Endothelial cell of umbilical vein (primary cell): ENCODE results near the gene DLL3. TPM values are rescaled to one million over a fixed set of nuclear protein-coding genes. Genes with fewer than 3 reads are reported as not detected.

Experiments used
- BruUV-seq: library from RNA; stranded (reverse); fragments of 400-500 nt; replicated peaks from 2 replicates; lab custom pipeline; 2021; lab: Mats Ljungman, UMichigan
- CTCF ChIA-PET: fragments of 300-600, 350-600 bp; sonication (Branson Sonifier 250); formaldehyde crosslinking; loops from one replicate; lab custom pipeline; 2021; ENCODE audit warnings: antibody characterized with exemption, inconsistent platforms; lab: Charles Lee
- POLR2A ChIA-PET: fragments of 300-600, 350-600 bp; sonication (Branson Sonifier 250); formaldehyde crosslinking; loops from one replicate; lab custom pipeline; 2021; ENCODE audit warnings: antibody characterized with exemption, inconsistent platforms; lab: Charles Lee
- DNase-seq: peaks from one replicate; pipeline ENCODE4 v3.0.0-alpha.2; 2011; ENCODE audit warnings: low read depth, low spot score
- FAIRE-seq: peaks from 2 replicates; lab custom pipeline; 2011; peaks lifted over from hg19 to GRCh38; lab: Jason Lieb, UNC
- H2AFZ ChIP-seq: 2 replicates; pipeline ENCODE4 v1.6.0; 2012; ENCODE audit warnings: low read depth, low read length, control low read depth, inconsistent platforms
- H3K27ac ChIP-seq: 2 replicates; pipeline ENCODE4 v1.5.1; 2011; ENCODE audit warnings: low read depth, mild to moderate bottlenecking, control low read depth, low read length, moderate library complexity; ENCODE audit not compliant: insufficient read depth
- H3K27me3 ChIP-seq, 2 experiments: 2 replicates each; pipeline versions ENCODE4 v1.6.0 to v1.6.1; 2011; ENCODE audit warnings: low read length in 2 of 2, mixed read lengths in 1 of 2; ENCODE audit not compliant: control insufficient read depth in 2 of 2, insufficient read depth in 2 of 2
- H3K36me3 ChIP-seq, 2 experiments: 2 replicates in 1 of 2; 3 replicates in 1 of 2; pipeline ENCODE4 v1.5.1; 2011; ENCODE audit warnings: low read length in 2 of 2, mild to moderate bottlenecking in 1 of 2, moderate library complexity in 1 of 2; ENCODE audit not compliant: control insufficient read depth in 2 of 2, insufficient read depth in 2 of 2; ENCODE audit errors: extremely low read depth in 1 of 2
- H3K4me1 ChIP-seq: 3 replicates; pipeline ENCODE4 v1.5.1; 2011; ENCODE audit warnings: mild to moderate bottlenecking, low read length; ENCODE audit not compliant: control insufficient read depth, insufficient read depth; ENCODE audit errors: extremely low read depth
- H3K4me2 ChIP-seq: 2 replicates; pipeline ENCODE4 v1.6.1; 2011; ENCODE audit warnings: low read length, control low read depth, mixed read lengths; ENCODE audit not compliant: insufficient read depth
- H3K4me3 ChIP-seq, 3 experiments: fragments of 200-600 bp in 1 of 3; sonication (generic), shearing (Covaris generic) in 1 of 3; replicated peaks in 1 of 3; 2 replicates each; pipeline ENCODE4 v1.5.1; 2011 to 2016; ENCODE audit warnings: control low read depth in 3 of 3, low read length in 3 of 3, mild to moderate bottlenecking in 2 of 3, inconsistent platforms in 1 of 3, low read depth in 1 of 3, moderate library complexity in 1 of 3; ENCODE audit not compliant: insufficient read depth in 1 of 3
- H3K79me2 ChIP-seq: 2 replicates; pipeline ENCODE4 v1.6.0; 2012; ENCODE audit warnings: low read length, inconsistent platforms; ENCODE audit not compliant: control insufficient read depth, insufficient read depth
- H3K9ac ChIP-seq: replicated peaks from 2 replicates; pipeline ENCODE3; 2011; ENCODE audit warnings: low read length, control low read depth; ENCODE audit not compliant: insufficient read depth; ENCODE audit errors: extremely low read depth
- H3K9me1 ChIP-seq: replicated peaks from 3 replicates; pipeline ENCODE4 v1.6.0; 2011; ENCODE audit warnings: mild to moderate bottlenecking, low read length; ENCODE audit not compliant: control insufficient read depth, insufficient read depth; ENCODE audit errors: extremely low read depth
- H3K9me3 ChIP-seq: replicated peaks from 2 replicates; pipeline ENCODE4 v1.5.1; 2012; ENCODE audit warnings: low read length, inconsistent platforms; ENCODE audit not compliant: control insufficient read depth, insufficient read depth
- H4K20me1 ChIP-seq: replicated peaks from 2 replicates; pipeline ENCODE3; 2011; ENCODE audit warnings: mild to moderate bottlenecking, low read length; ENCODE audit not compliant: control insufficient read depth, insufficient read depth; ENCODE audit errors: extremely low read depth
- EZH2 ChIP-seq: IDR thresholded peaks from 2 replicates; pipeline ENCODE4 v1.6.1; 2012; ENCODE audit warnings: borderline replicate concordance, low read depth, mild to moderate bottlenecking, moderate library complexity, low read length, inconsistent platforms; ENCODE audit not compliant: severe bottlenecking
- FOS ChIP-seq: IDR thresholded peaks from 2 replicates; pipeline ENCODE4 v1.6.1; 2011; ENCODE audit warnings: mild to moderate bottlenecking, low read length, moderate library complexity, borderline replicate concordance; ENCODE audit not compliant: insufficient read depth
- GATA2 ChIP-seq: IDR thresholded peaks from 2 replicates; pipeline ENCODE4 v1.7.0; 2011; ENCODE audit warnings: low read depth, mild to moderate bottlenecking, moderate library complexity, mixed read lengths, low read length; ENCODE audit not compliant: insufficient read length, insufficient read depth
- JUN ChIP-seq: IDR thresholded peaks from 2 replicates; pipeline ENCODE4 v1.6.1; 2011; ENCODE audit warnings: borderline replicate concordance, low read depth; ENCODE audit not compliant: insufficient read length, insufficient read depth
- MYC ChIP-seq: IDR thresholded peaks from one replicate; pipeline ENCODE4 v1.6.1; 2011; ENCODE audit warnings: mild to moderate bottlenecking, low read depth, low read length
- POLR2A ChIP-seq: IDR thresholded peaks from 2 replicates; pipeline ENCODE4 v1.6.1; 2012; ENCODE audit warnings: low read depth, mild to moderate bottlenecking, control low read depth, low read length
- POLR2AphosphoS5 ChIP-seq: IDR thresholded peaks from 2 replicates; pipeline ENCODE4 v1.6.1; 2012; ENCODE audit warnings: low read depth, mild to moderate bottlenecking, control low read depth, low read length, moderate library complexity; ENCODE audit not compliant: insufficient read depth
- dilution Hi-C: fragments of 300-500 bp; cut with MboI; formaldehyde crosslinking; loops from one replicate; pipeline ENCODE4 v1.15.0; 2019; ENCODE audit warnings: low sequenced_read_pairs; ENCODE audit not compliant: extremely low pct_ligation_motif_present
- intact Hi-C: fragments of 100-400 bp; cut with micrococcal nuclease; formaldehyde crosslinking; loops from one replicate; pipeline ENCODE4 v1.10.0; 2022
- polyA plus RNA-seq, 4 experiments: library from polyadenylated mRNA; depleted of rRNA in 3 of 4; stranded (reverse) in 3 of 4; unstranded in 1 of 4; fragments of >200 nt; gene quantifications; 2 replicates each; pipeline versions ENCODE4 v1.2.1 to v1.2.3, GENCODE V29; 2011 to 2012; ENCODE audit warnings: missing spikeins in 1 of 4
- total RNA-seq: library from RNA; stranded (reverse); gene quantifications from 2 replicates; pipeline ENCODE4 v1.2.3, GENCODE V29; 2021
- TF ChIP-seq, protein P1 (sequence below): IDR thresholded peaks from 2 replicates; pipeline ENCODE4 v1.6.1; 2011; ENCODE audit not compliant: insufficient read depth, insufficient read length
- TF ChIP-seq, protein P2 (sequence below), 2 donors: IDR thresholded peaks; 1 replicate in 1 of 2; 2 replicates in 1 of 2; pipeline ENCODE4 v1.5.1; 2011; ENCODE audit warnings: low read length in 2 of 2, mild to moderate bottlenecking in 2 of 2, moderate library complexity in 2 of 2, control low read depth in 1 of 2, inconsistent platforms in 1 of 2, low read depth in 1 of 2; ENCODE audit not compliant: insufficient read depth in 1 of 2; ENCODE audit errors: extremely low read depth in 1 of 2

The DLL3 gene
- total and polyA plus RNA-seq, 2 donors (not counting 3 experiments of a cell fraction or from before 2014, with no cell fraction given): 0.40 to 0.73 TPM

DNA sequence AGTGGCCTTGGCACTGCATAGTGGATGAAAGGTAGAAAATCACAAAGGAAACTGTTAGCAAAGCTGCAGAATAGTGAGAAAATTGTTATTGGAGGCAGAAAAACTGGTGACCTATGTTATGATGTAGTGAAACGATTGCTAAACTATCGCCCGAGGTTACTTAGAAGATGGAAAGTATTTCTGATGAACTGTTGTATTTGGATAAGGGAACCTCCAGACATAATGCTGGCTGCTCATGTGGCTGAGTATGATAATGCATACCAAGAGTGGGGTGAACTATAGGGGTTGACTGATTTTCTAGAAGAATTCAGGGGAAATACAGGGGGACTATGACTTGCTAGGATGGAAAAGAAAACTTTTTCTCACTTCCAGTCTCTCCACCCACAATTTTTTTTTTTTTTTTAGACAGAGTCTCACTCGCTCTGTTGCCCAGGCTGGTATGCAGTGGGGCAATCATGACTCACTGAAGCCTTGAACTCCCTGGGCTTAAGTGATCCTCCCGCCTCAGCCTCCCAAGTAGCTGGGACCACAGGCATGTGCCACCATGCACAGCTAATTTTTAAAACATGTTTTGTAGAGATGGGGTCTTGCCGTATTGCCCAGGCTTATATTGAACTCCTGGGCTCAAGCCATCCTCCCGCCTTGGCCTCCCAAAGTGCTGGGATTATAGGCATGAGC is 45.6 kb downstream of the DLL3 start:
- no peak overlapping the region for H3K27ac ChIP-seq
- peaks cover 8% of the 10 kb centered on the region in 2 experiments for H3K27me3 ChIP-seq
- H2AFZ ChIP-seq: no peak overlapping the region
- CTCF ChIA-PET: no interaction called here
- no peak overlapping the region for H3K4me3 ChIP-seq
- no peak overlapping the region for H3K9ac ChIP-seq
- H3K36me3 ChIP-seq: no peaks in the 10 kb centered on the region
- intact Hi-C loops (no loop called here), dilution Hi-C loops (no loop called here)
- no peak for DNase-seq
- no peaks in the 10 kb centered on the region for H3K9me1 ChIP-seq
- H3K79me2 ChIP-seq: no peaks in the 10 kb centered on the region
- H3K9me3 ChIP-seq: no peaks in the 10 kb centered on the region
- H4K20me1 ChIP-seq: no peaks in the 10 kb centered on the region
- POLR2A ChIA-PET: no interaction called here
- TF ChIP-seq POLR2A (no peak), GATA2 (no peak), FOS (no peak), MYC (no peak), POLR2AphosphoS5 (no peak), EZH2 (no peak), JUN (no peak)
- TF ChIP-seq, protein P1, sequence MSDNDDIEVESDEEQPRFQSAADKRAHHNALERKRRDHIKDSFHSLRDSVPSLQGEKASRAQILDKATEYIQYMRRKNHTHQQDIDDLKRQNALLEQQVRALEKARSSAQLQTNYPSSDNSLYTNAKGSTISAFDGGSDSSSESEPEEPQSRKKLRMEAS: no peak
- TF ChIP-seq, protein P2, sequence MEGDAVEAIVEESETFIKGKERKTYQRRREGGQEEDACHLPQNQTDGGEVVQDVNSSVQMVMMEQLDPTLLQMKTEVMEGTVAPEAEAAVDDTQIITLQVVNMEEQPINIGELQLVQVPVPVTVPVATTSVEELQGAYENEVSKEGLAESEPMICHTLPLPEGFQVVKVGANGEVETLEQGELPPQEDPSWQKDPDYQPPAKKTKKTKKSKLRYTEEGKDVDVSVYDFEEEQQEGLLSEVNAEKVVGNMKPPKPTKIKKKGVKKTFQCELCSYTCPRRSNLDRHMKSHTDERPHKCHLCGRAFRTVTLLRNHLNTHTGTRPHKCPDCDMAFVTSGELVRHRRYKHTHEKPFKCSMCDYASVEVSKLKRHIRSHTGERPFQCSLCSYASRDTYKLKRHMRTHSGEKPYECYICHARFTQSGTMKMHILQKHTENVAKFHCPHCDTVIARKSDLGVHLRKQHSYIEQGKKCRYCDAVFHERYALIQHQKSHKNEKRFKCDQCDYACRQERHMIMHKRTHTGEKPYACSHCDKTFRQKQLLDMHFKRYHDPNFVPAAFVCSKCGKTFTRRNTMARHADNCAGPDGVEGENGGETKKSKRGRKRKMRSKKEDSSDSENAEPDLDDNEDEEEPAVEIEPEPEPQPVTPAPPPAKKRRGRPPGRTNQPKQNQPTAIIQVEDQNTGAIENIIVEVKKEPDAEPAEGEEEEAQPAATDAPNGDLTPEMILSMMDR (IDR thresholded peaks at IDR 0.05; ENCODE audit: extremely low read depth in 1 of 2, insufficient read depth in 1 of 2, low read depth in 1 of 2, low read length in 2 of 2): no peak
- FAIRE-seq: no peak
- no peak overlapping the region for H3K4me2 ChIP-seq
- peaks cover 15% of the 10 kb centered on the region for H3K4me1 ChIP-seq
- no TSS peak for BruUV-seq
